Panc1 (cell line): Measurements from ENCODE around the gene FN1. TPM values are rescaled to one million over a fixed set of nuclear protein-coding genes. Genes with fewer than 3 reads are reported as not detected.
A peak's percentile ranks its signal among the peaks of the same experiment; 100 is the strongest.

Experiments
- ATAC-seq: fragments of 200-7000 bp; cut with Tn5 transposase; 2 replicates; pipeline ENCODE4 v1.9.1; 2020; ENCODE audit warnings: mild to moderate bottlenecking, moderate library complexity
- BruUV-seq: library from RNA; stranded (reverse); fragments of 400-500 nt; replicated peaks from 2 replicates; lab custom pipeline; 2021; lab: Mats Ljungman, UMichigan
- CTCF ChIA-PET: fragments of 300-600 bp; sonication (Branson Sonifier 250); formaldehyde crosslinking; loops from one replicate; lab custom pipeline; 2022; ENCODE audit warnings: antibody characterized with exemption; lab: Charles Lee
- POLR2A ChIA-PET: fragments of 300-600 bp; sonication (Branson Sonifier 250); formaldehyde crosslinking; loops from one replicate; lab custom pipeline; 2022; ENCODE audit warnings: antibody characterized with exemption; lab: Charles Lee
- DNase-seq: peaks from one replicate; pipeline ENCODE4 v3.0.0-alpha.2; 2010; ENCODE audit warnings: low read depth, low spot score
- H3K27ac ChIP-seq: 2 replicates; pipeline ENCODE4 v1.5.1; 2011; ENCODE audit warnings: mild to moderate bottlenecking, low read length, inconsistent platforms
- H3K27me3 ChIP-seq: fragments of 200-500 bp; sonication (Bioruptor generic); 2 replicates; pipeline ENCODE4 v1.6.0; 2014; ENCODE audit warnings: low read length, inconsistent platforms; ENCODE audit not compliant: control insufficient read depth, insufficient read depth
- H3K36me3 ChIP-seq: fragments of 200-500 bp; sonication (Bioruptor generic); 2 replicates; pipeline ENCODE4 v1.5.1; 2014; ENCODE audit warnings: inconsistent platforms, mild to moderate bottlenecking, low read length, moderate library complexity; ENCODE audit not compliant: control insufficient read depth, insufficient read depth
- H3K4me1 ChIP-seq: 2 replicates; pipeline ENCODE4 v1.5.1; 2011; ENCODE audit warnings: inconsistent platforms, mild to moderate bottlenecking, low read length, moderate library complexity; ENCODE audit not compliant: control insufficient read depth, insufficient read depth
- H3K4me3 ChIP-seq, 2 experiments: 2 replicates each; pipeline ENCODE4 v1.5.1; 2011 to 2012; ENCODE audit warnings: low read depth in 2 of 2, low read length in 2 of 2, mild to moderate bottlenecking in 2 of 2, inconsistent platforms in 1 of 2, moderate library complexity in 1 of 2
- H3K9me3 ChIP-seq: fragments of 200-500 bp; sonication (Bioruptor generic); 2 replicates; pipeline ENCODE4 v1.5.1; 2014; ENCODE audit warnings: low read depth, mild to moderate bottlenecking, inconsistent platforms, low read length, moderate library complexity; ENCODE audit not compliant: control insufficient read depth, insufficient read depth
- CTCF ChIP-seq: fragments of 450-650 bp; IDR thresholded peaks from 2 replicates; pipeline ENCODE4 v1.5.1; 2017; ENCODE audit warnings: mild to moderate bottlenecking
- POLR2AphosphoS5 ChIP-seq: IDR thresholded peaks from 2 replicates; pipeline ENCODE4 v1.6.1; 2012; ENCODE audit warnings: mild to moderate bottlenecking, low read depth, low read length, moderate library complexity
- SIN3A ChIP-seq: IDR thresholded peaks from 2 replicates; pipeline ENCODE4 v1.6.1; 2012; ENCODE audit warnings: low read depth, mild to moderate bottlenecking, low read length, moderate library complexity, borderline replicate concordance; ENCODE audit not compliant: insufficient read depth
- TCF7L2 ChIP-seq: IDR thresholded peaks from 2 replicates; pipeline ENCODE4 v1.6.1; 2011; ENCODE audit warnings: mild to moderate bottlenecking, low read depth, low read length, inconsistent platforms
- in situ Hi-C: cut with HindIII; loops from 2 replicates; pipeline ENCODE4 v1.10.0; 2016; ENCODE audit warnings: low sequenced_read_pairs, low pct_unique_long_range_greater_than_20kb
- intact Hi-C: fragments of 100-400 bp; cut with micrococcal nuclease; formaldehyde crosslinking; loops from one replicate; pipeline ENCODE4 v1.10.0; 2022; ENCODE audit not compliant: unreplicated experiment
- total RNA-seq: library from RNA; stranded (reverse); gene quantifications from one replicate; pipeline ENCODE4 v1.2.1, GENCODE V29; 2021; ENCODE audit not compliant: unreplicated experiment
- TF ChIP-seq, protein P1 (sequence below), 2 experiments: IDR thresholded peaks; 2 replicates each; pipeline ENCODE4 v1.6.1; 2011 to 2012; ENCODE audit warnings: low read depth in 2 of 2, control low read depth in 1 of 2, low read length in 1 of 2, mild to moderate bottlenecking in 1 of 2, moderate library complexity in 1 of 2; ENCODE audit not compliant: insufficient read depth in 1 of 2

The FN1 gene
- total RNA-seq, 1 experiment from 2014 or later, result 4.2 TPM

DNA sequence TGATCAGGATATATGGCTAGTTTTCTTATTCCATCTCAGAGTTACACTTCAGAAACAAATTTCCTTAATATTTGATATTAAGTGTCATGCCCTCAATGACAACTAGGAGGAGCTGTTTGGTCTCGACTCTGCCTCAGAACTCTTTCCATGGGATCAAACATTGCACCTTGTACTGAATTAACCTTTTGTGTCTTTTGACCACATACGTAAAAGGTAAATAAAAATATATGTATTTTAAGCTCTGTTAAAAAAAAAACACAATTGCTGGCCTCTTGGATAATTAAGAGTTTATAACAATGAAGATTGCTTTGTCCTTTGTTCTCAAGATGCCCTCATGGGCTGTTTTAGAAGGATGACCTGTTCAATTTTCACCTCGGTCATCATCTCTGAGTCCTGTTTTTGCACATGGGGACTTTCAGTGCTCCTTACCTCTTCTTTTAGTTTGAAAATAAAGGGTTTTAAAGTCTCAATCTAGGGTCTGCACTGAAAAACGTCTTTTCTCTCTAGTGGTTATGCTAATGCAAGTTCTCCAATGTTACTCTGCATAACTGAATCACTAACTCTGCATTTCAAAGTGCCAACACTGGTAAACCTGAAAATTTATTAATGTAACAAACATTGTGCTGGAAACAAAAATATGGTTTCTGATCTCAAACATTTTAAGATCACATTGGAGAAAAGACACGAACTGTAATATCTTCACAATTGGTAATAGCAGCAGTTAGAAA, 18.8 kb upstream of the FN1 start:
- in situ Hi-C loops, result no loop called here
- intact Hi-C loops, result loop anchor here (1.0 kb wide), 1 partner anchor 466 kb away; no protein-coding TSS in a partner anchor
- no TSS peak for BruUV-seq
- Histone ChIP-seq H3K36me3 (no peaks in the 10 kb centered on the region), H3K27me3 (no peaks in the 10 kb centered on the region), H3K4me1 (no peaks in the 10 kb centered on the region), H3K9me3 (no peaks in the 10 kb centered on the region), H3K4me3 (no peak overlapping the region), H3K27ac (no peak overlapping the region)
- TF ChIP-seq CTCF (peak; percentile 77; the same call in 1 of the 2 replicates), POLR2AphosphoS5 (no peak)
- ChIA-PET POLR2A (interaction anchor here (0.6 kb wide), 2 partner anchors 41 to 144 kb away, joined by 4 to 8 read pairs; no protein-coding TSS in a partner anchor), CTCF (no interaction called here)
- ATAC-seq (no peak), DNase-seq (peak; percentile 18)

DNA sequence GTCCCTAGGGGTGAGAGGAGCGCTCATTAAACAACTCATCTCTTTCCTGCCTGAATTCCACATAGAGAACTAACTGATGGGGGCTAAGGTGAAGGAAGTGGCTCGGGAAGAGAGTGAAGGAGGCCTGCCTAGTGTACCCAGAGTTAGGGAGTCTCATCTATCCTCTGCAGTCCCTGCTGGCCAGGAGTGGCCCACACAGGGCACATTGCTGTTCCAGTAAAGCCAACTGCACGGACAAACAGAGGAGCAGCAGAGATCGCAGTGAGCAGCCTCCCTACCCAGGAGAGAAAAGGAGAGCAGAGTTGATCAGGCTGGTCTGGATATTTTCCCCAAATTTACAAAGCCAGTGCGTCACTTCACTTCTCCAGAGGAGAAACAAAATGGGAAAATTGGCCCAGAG, 16.9 kb upstream of the FN1 start:
- no peak for ATAC-seq
- no peaks in the 10 kb centered on the region for H3K36me3 ChIP-seq
- in situ Hi-C loops, result no loop called here
- H3K4me1 ChIP-seq, result no peaks in the 10 kb centered on the region
- TF ChIP-seq, protein P1, sequence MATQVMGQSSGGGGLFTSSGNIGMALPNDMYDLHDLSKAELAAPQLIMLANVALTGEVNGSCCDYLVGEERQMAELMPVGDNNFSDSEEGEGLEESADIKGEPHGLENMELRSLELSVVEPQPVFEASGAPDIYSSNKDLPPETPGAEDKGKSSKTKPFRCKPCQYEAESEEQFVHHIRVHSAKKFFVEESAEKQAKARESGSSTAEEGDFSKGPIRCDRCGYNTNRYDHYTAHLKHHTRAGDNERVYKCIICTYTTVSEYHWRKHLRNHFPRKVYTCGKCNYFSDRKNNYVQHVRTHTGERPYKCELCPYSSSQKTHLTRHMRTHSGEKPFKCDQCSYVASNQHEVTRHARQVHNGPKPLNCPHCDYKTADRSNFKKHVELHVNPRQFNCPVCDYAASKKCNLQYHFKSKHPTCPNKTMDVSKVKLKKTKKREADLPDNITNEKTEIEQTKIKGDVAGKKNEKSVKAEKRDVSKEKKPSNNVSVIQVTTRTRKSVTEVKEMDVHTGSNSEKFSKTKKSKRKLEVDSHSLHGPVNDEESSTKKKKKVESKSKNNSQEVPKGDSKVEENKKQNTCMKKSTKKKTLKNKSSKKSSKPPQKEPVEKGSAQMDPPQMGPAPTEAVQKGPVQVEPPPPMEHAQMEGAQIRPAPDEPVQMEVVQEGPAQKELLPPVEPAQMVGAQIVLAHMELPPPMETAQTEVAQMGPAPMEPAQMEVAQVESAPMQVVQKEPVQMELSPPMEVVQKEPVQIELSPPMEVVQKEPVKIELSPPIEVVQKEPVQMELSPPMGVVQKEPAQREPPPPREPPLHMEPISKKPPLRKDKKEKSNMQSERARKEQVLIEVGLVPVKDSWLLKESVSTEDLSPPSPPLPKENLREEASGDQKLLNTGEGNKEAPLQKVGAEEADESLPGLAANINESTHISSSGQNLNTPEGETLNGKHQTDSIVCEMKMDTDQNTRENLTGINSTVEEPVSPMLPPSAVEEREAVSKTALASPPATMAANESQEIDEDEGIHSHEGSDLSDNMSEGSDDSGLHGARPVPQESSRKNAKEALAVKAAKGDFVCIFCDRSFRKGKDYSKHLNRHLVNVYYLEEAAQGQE (IDR thresholded peaks at IDR 0.05; ENCODE audit: insufficient read depth in 1 of 2, low read depth in 2 of 2, low read length in 1 of 2), result no peak
- TF ChIP-seq CTCF, result no peak
- TF ChIP-seq TCF7L2, result no peak
- no peak for TF ChIP-seq SIN3A
- no peak for TF ChIP-seq POLR2AphosphoS5
- intact Hi-C loops, result no loop called here
- H3K9me3 ChIP-seq, result no peaks in the 10 kb centered on the region
- no peak overlapping the region for H3K4me3 ChIP-seq
- ChIA-PET POLR2A (no interaction called here), CTCF (no interaction called here)
- H3K27me3 ChIP-seq, result no peaks in the 10 kb centered on the region
- no TSS peak for BruUV-seq
- no peak for DNase-seq
- no peak overlapping the region for H3K27ac ChIP-seq
